ENCODE measurements around the gene ECE1. TPM values are rescaled to one million over a fixed set of nuclear protein-coding genes. Genes with fewer than 3 reads are reported as not detected.
A peak's percentile ranks its signal among the peaks of the same experiment; 100 is the strongest.

Gene ECE1
- total and polyA plus RNA-seq, 2 of the 13 experiments (the other 11 are each of a cell fraction or from before 2014, with no cell fraction given) = 13.5 to 21.2 TPM

DNA sequence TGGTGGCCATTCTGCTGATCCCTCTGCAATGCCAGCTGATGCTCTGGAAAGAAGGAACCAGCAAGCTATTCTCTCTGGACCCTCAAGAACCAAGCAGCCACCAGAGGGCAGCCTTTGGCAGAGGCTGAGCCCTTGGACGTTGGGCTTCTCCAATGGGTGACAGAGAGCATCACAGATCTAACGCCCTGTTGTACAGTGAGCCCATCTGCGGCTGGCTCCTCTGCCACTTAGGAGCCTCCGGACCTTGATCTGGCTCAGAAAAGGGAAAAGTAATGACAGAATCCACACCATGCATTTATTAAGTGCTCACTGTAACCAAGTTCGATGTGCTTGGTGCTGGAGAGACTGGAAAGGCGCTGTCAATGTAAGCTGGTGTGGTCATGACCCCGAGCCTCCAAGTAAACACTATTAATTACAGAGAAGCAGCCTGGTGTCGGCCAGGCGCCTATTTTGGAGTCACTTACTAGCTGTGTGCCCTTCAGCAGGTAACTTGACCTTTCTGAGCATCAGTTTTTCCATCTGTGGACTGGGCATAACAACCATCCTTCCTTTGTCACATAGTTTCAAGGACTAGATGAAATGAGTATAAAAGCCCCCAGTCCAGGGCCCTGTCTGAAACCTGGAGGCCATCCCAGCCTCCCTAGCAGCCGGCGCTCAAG lies 34.9 kb downstream of the ECE1 start:
- Histone ChIP-seq H4K20me1 (ENCODE audit: insufficient read depth, low read length) (no peaks in the 10 kb centered on the region), H3K4me2 (ENCODE audit: low read depth, low read length) (no peak overlapping the region), H3K4me3 (replicated peaks in 1 of 3; ENCODE audit: insufficient read depth in 1 of 3, low read depth in 2 of 3, low read length in 3 of 3) (no peak overlapping the region), H3K36me3 (replicated peaks in 1 of 2; ENCODE audit: control insufficient read depth in 1 of 2, insufficient read depth in 2 of 2, low read length in 2 of 2) (peaks cover 6 to 11% of the 10 kb centered on the region in 2 experiments; a peak in 2 of 5 replicates), H3K9ac (ENCODE audit: insufficient read depth, low read depth, low read length) (no peak overlapping the region), H3K9me3 (ENCODE audit: low read length) (no peaks in the 10 kb centered on the region), H3K27ac (ENCODE audit: extremely low read length, insufficient read depth, low read length) (no peak overlapping the region), H2AFZ (ENCODE audit: low read length) (no peak overlapping the region), H3K4me1 (ENCODE audit: insufficient read depth, low read length) (peaks cover 26% of the 10 kb centered on the region), H3K27me3 (ENCODE audit: control insufficient read depth in 1 of 2, insufficient read depth in 2 of 2, low read length in 2 of 2) (no peaks in the 10 kb centered on the region), H3K79me2 (ENCODE audit: insufficient read depth, low read length) (no peaks in the 10 kb centered on the region)
- FAIRE-seq (peak; percentile 95), DNase-seq (ENCODE audit: low spot score) (peak; percentile 81), ATAC-seq (peak; percentile 79)
- CTCF ChIA-PET (ENCODE audit: low intra/inter-chr PET ratio, low total read pairs) = interaction anchor here (0.6 to 3.9 kb wide), 8 partner anchors 15 to 115 kb away, joined by 3 to 52 read pairs (median 5); no protein-coding TSS in a partner anchor
- in situ Hi-C loops (cut with HindIII; ENCODE audit: extremely low pct_ligation_motif_present, low pct_unique_long_range_greater_than_20kb) = loop anchor here (5.0 kb wide), 1 partner anchor 112 kb away; no protein-coding TSS in a partner anchor
- intact Hi-C loops (cut with micrococcal nuclease; ENCODE audit: unreplicated experiment) = loop anchor here (1.0 kb wide), 1 partner anchor 113 kb away; no protein-coding TSS in a partner anchor
- no TSS peak for BruUV-seq (replicated peaks)
- WGBS (ENCODE audit: low lambda C conversion rate) = 66% methylated on average over 8 of the region's 11 CpGs
- POLR2A ChIA-PET = interaction anchor here (0.6 to 1.6 kb wide), 6 partner anchors 15 to 115 kb away, joined by 3 to 6 read pairs (median 4); no protein-coding TSS in a partner anchor
- TF ChIP-seq ZNF350 (CRISPR knock-in tag; IDR thresholded peaks at IDR 0.05; ENCODE audit: borderline replicate concordance, low read depth) (0 out of 2 replicates have a peak, but pooled peaks have one; percentile 16), ATRX (CRISPR knock-in tag; IDR thresholded peaks at IDR 0.05; ENCODE audit: borderline replicate concordance) (no peak), KLF16 (CRISPR knock-in tag; IDR thresholded peaks at IDR 0.05) (no peak), FOXO1 (CRISPR knock-in tag; IDR thresholded peaks at IDR 0.05) (peak; percentile 54), MIER3 (CRISPR knock-in tag; IDR thresholded peaks at IDR 0.05; ENCODE audit: borderline replicate concordance) (no peak), HOXA3 (CRISPR knock-in tag; IDR thresholded peaks at IDR 0.05) (peak; percentile 54; the same call in 1 of the 2 replicates), TARDBP (CRISPR knock-in tag; IDR thresholded peaks at IDR 0.05) (no peak), DPF2 (CRISPR knock-in tag; IDR thresholded peaks at IDR 0.05; ENCODE audit: borderline replicate concordance, low read depth) (no peak), ZNF567 (CRISPR knock-in tag; IDR thresholded peaks at IDR 0.05; ENCODE audit: borderline replicate concordance) (no peak), BCL6 (CRISPR knock-in tag; IDR thresholded peaks at IDR 0.05) (no peak), MIER2 (CRISPR knock-in tag; IDR thresholded peaks at IDR 0.05) (no peak)
- TF ChIP-seq, protein P1, sequence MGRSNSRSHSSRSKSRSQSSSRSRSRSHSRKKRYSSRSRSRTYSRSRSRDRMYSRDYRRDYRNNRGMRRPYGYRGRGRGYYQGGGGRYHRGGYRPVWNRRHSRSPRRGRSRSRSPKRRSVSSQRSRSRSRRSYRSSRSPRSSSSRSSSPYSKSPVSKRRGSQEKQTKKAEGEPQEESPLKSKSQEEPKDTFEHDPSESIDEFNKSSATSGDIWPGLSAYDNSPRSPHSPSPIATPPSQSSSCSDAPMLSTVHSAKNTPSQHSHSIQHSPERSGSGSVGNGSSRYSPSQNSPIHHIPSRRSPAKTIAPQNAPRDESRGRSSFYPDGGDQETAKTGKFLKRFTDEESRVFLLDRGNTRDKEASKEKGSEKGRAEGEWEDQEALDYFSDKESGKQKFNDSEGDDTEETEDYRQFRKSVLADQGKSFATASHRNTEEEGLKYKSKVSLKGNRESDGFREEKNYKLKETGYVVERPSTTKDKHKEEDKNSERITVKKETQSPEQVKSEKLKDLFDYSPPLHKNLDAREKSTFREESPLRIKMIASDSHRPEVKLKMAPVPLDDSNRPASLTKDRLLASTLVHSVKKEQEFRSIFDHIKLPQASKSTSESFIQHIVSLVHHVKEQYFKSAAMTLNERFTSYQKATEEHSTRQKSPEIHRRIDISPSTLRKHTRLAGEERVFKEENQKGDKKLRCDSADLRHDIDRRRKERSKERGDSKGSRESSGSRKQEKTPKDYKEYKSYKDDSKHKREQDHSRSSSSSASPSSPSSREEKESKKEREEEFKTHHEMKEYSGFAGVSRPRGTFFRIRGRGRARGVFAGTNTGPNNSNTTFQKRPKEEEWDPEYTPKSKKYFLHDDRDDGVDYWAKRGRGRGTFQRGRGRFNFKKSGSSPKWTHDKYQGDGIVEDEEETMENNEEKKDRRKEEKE (IDR thresholded peaks at IDR 0.05) = no peak
- TF ChIP-seq, protein P2, sequence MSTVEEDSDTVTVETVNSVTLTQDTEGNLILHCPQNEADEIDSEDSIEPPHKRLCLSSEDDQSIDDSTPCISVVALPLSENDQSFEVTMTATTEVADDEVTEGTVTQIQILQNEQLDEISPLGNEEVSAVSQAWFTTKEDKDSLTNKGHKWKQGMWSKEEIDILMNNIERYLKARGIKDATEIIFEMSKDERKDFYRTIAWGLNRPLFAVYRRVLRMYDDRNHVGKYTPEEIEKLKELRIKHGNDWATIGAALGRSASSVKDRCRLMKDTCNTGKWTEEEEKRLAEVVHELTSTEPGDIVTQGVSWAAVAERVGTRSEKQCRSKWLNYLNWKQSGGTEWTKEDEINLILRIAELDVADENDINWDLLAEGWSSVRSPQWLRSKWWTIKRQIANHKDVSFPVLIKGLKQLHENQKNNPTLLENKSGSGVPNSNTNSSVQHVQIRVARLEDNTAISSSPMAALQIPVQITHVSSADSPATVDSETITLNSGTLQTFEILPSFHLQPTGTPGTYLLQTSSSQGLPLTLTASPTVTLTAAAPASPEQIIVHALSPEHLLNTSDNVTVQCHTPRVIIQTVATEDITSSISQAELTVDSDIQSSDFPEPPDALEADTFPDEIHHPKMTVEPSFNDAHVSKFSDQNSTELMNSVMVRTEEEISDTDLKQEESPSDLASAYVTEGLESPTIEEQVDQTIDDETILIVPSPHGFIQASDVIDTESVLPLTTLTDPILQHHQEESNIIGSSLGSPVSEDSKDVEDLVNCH (CRISPR knock-in tag; IDR thresholded peaks at IDR 0.05) = no peak
- TF ChIP-seq, protein P3, sequence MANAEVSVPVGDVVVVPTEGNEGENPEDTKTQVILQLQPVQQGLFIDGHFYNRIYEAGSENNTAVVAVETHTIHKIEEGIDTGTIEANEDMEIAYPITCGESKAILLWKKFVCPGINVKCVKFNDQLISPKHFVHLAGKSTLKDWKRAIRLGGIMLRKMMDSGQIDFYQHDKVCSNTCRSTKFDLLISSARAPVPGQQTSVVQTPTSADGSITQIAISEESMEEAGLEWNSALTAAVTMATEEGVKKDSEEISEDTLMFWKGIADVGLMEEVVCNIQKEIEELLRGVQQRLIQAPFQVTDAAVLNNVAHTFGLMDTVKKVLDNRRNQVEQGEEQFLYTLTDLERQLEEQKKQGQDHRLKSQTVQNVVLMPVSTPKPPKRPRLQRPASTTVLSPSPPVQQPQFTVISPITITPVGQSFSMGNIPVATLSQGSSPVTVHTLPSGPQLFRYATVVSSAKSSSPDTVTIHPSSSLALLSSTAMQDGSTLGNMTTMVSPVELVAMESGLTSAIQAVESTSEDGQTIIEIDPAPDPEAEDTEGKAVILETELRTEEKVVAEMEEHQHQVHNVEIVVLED (CRISPR knock-in tag; IDR thresholded peaks at IDR 0.05; ENCODE audit: borderline replicate concordance) = peak; percentile 38; the same call in 1 of the 2 replicates
- TF ChIP-seq, protein P4, sequence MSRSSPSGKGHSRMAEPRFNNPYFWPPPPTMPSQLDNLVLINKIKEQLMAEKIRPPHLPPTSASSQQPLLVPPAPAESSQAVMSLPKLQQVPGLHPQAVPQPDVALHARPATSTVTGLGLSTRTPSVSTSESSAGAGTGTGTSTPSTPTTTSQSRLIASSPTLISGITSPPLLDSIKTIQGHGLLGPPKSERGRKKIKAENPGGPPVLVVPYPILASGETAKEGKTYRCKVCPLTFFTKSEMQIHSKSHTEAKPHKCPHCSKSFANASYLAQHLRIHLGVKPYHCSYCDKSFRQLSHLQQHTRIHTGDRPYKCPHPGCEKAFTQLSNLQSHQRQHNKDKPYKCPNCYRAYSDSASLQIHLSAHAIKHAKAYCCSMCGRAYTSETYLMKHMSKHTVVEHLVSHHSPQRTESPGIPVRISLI (CRISPR knock-in tag; IDR thresholded peaks at IDR 0.05; ENCODE audit: borderline replicate concordance) = no peak; the same call in 1 of the 2 replicates

Measured in HepG2 (cell line).